Right atrium auricular region (tissue), 2 donors: Measurements from ENCODE around the gene THAP12. TPM values are rescaled to one million over a fixed set of nuclear protein-coding genes. Genes with fewer than 3 reads are reported as not detected.

Experiments used
- DNase-seq: peaks from one replicate; pipeline ENCODE4 v3.0.0-alpha.2; 2019; ENCODE audit warnings: low spot score
- H3K27ac ChIP-seq, 2 donors: fragments of 200-600 bp; sonication (generic); 1 replicate in 1 of 2; 2 replicates in 1 of 2; pipeline ENCODE4 v1.5.1; 2016 to 2019
- H3K27me3 ChIP-seq, 2 donors: fragments of 200-600 bp; sonication (generic); one replicate each; pipeline versions ENCODE4 v1.5.1 to v1.6.0; 2017 to 2019
- H3K36me3 ChIP-seq: fragments of 200-600 bp; sonication (generic); one replicate; pipeline ENCODE4 v1.5.1; 2016
- H3K4me1 ChIP-seq, 2 donors: fragments of 200-600 bp; sonication (generic); one replicate each; pipeline versions ENCODE4 v1.5.1 to v1.6.0; 2017 to 2019
- H3K4me3 ChIP-seq, 2 donors: fragments of 200-600 bp; sonication (generic); 1 replicate in 1 of 2; 2 replicates in 1 of 2; pipeline ENCODE4 v1.5.1; 2017 to 2019; ENCODE audit warnings: mild to moderate bottlenecking in 1 of 2, moderate library complexity in 1 of 2
- H3K9me3 ChIP-seq, 2 donors: fragments of 200-600 bp; sonication (generic); one replicate each; pipeline ENCODE4 v1.5.1; 2019
- CTCF ChIP-seq, 2 donors: fragments of 200-600 bp; sonication (generic); IDR thresholded peaks; one replicate each; pipeline ENCODE4 v1.5.1; 2019; ENCODE audit warnings: antibody characterized with exemption in 2 of 2
- total RNA-seq, 2 donors: library from RNA; depleted of rRNA; stranded (reverse); fragments of >200 nt; gene quantifications; one replicate each; pipeline ENCODE4 v1.1.0, GENCODE V29; 2016

The THAP12 gene
- total RNA-seq, 2 donors from 2014 or later, result 15.1 to 16.2 TPM

GRCh38 chr11:76330651-76331050 lies 50.3 kb downstream of the THAP12 start:
- no peak for DNase-seq
- no peaks in the 10 kb centered on the region for H3K36me3 ChIP-seq
- H3K9me3 ChIP-seq, result no peaks in the 10 kb centered on the region
- H3K4me3 ChIP-seq, result no peak overlapping the region
- H3K27me3 ChIP-seq, result no peaks in the 10 kb centered on the region
- no peak for TF ChIP-seq CTCF (IDR thresholded peaks at IDR 0.05)
- peaks cover 0 to 6% of the 10 kb centered on the region in 2 donors for H3K4me1 ChIP-seq
- H3K27ac ChIP-seq, result no peak overlapping the region

- no peak for TF ChIP-seq CTCF (IDR thresholded peaks at IDR 0.05)
- peaks cover 0 to 6% of the 10 kb centered on the region in 2 donors for H3K4me1 ChIP-seq
- no peak overlapping the region for H3K4me3 ChIP-seq
- H3K36me3 ChIP-seq, result no peaks in the 10 kb centered on the region
- H3K27me3 ChIP-seq, result no peaks in the 10 kb centered on the region
- no peak overlapping the region for H3K27ac ChIP-seq
- H3K9me3 ChIP-seq, result no peaks in the 10 kb centered on the region
- DNase-seq, result no peak
Observed at GRCh38 chr11:76329983-76330382, 50.9 kb downstream of the THAP12 start.

GRCh38 chr11:76329084-76329648 lies 51.8 kb downstream of the THAP12 start:
- H3K4me1 ChIP-seq, result peaks cover 0 to 6% of the 10 kb centered on the region in 2 donors
- H3K36me3 ChIP-seq, result no peaks in the 10 kb centered on the region
- TF ChIP-seq CTCF (IDR thresholded peaks at IDR 0.05), result no peak
- no peak overlapping the region for H3K4me3 ChIP-seq
- no peaks in the 10 kb centered on the region for H3K9me3 ChIP-seq
- no peak overlapping the region for H3K27ac ChIP-seq
- no peak for DNase-seq
- no peaks in the 10 kb centered on the region for H3K27me3 ChIP-seq

- H3K9me3 ChIP-seq, result no peaks in the 10 kb centered on the region
- H3K4me1 ChIP-seq, result peaks cover 0 to 6% of the 10 kb centered on the region in 2 donors
- no peak for DNase-seq
- no peaks in the 10 kb centered on the region for H3K36me3 ChIP-seq
- no peak for TF ChIP-seq CTCF (IDR thresholded peaks at IDR 0.05)
- no peaks in the 10 kb centered on the region for H3K27me3 ChIP-seq
- no peak overlapping the region for H3K4me3 ChIP-seq
- H3K27ac ChIP-seq, result no peak overlapping the region
Observed at GRCh38 chr11:76327756-76328388, 53.1 kb downstream of the THAP12 start.

- peaks cover 0 to 9% of the 10 kb centered on the region in 2 donors for H3K4me1 ChIP-seq
- H3K36me3 ChIP-seq, result no peaks in the 10 kb centered on the region
- H3K27me3 ChIP-seq, result no peaks in the 10 kb centered on the region
- no peak for DNase-seq
- no peak for TF ChIP-seq CTCF (IDR thresholded peaks at IDR 0.05)
- H3K9me3 ChIP-seq, result no peaks in the 10 kb centered on the region
- no peak overlapping the region for H3K27ac ChIP-seq
- no peak overlapping the region for H3K4me3 ChIP-seq
Observed at GRCh38 chr11:76327202-76327601, 53.7 kb downstream of the THAP12 start.

- no peak for TF ChIP-seq CTCF (IDR thresholded peaks at IDR 0.05)
- Histone ChIP-seq H3K27ac (no peak overlapping the region), H3K9me3 (no peaks in the 10 kb centered on the region), H3K4me1 (peaks cover 0 to 15% of the 10 kb centered on the region in 2 donors), H3K27me3 (peaks cover 0 to 3% of the 10 kb centered on the region in 2 donors), H3K4me3 (no peak overlapping the region), H3K36me3 (no peaks in the 10 kb centered on the region)
- no peak for DNase-seq
Observed at GRCh38 chr11:76325185-76325584, 55.7 kb downstream of the THAP12 start.
